GM12878 (cell line): ENCODE data around the gene MYB. TPM values are rescaled to one million over a fixed set of nuclear protein-coding genes. Genes with fewer than 3 reads are reported as not detected.

Source experiments
- ATF2 ChIP-seq: IDR thresholded peaks from 2 replicates; pipeline ENCODE4 v1.6.1; 2012; ENCODE audit warnings: low read length, inconsistent platforms
- CTCF ChIP-seq, 3 experiments: IDR thresholded peaks in 2 of 3; conservative IDR thresholded peaks in 1 of 3; 2 replicates each; pipeline ENCODE4 v1.5.1; 2011; ENCODE audit warnings: low read depth in 3 of 3, low read length in 3 of 3, mild to moderate bottlenecking in 3 of 3, control low read depth in 2 of 3, moderate library complexity in 2 of 3, inconsistent platforms in 1 of 3, mixed read lengths in 1 of 3; ENCODE audit not compliant: control insufficient read depth in 2 of 3, insufficient read depth in 1 of 3; ENCODE audit errors: extremely low read depth in 1 of 3
- IKZF1 ChIP-seq: fragments of 450-650 bp; conservative IDR thresholded peaks from 2 replicates; pipeline ENCODE4 v1.6.1; 2017; ENCODE audit warnings: antibody characterized with exemption, mild to moderate bottlenecking
- KDM1A ChIP-seq: fragments of 200-600 bp; sonication (generic); IDR thresholded peaks from 2 replicates; pipeline ENCODE4 v1.6.1; 2016; ENCODE audit warnings: borderline replicate concordance
- MTA2 ChIP-seq: fragments of 450-650 bp; IDR thresholded peaks from 2 replicates; pipeline ENCODE4 v1.6.1; 2016; ENCODE audit warnings: low read depth, mild to moderate bottlenecking, moderate library complexity
- NR2C1 ChIP-seq: fragments of 450-650 bp; IDR thresholded peaks from 2 replicates; pipeline ENCODE4 v1.6.1; 2017; ENCODE audit warnings: antibody characterized with exemption, mild to moderate bottlenecking, moderate library complexity
- PKNOX1 ChIP-seq: fragments of 450-650 bp; IDR thresholded peaks from 2 replicates; pipeline ENCODE4 v1.6.1; 2016; ENCODE audit warnings: mild to moderate bottlenecking
- RFX5 ChIP-seq: IDR thresholded peaks from 2 replicates; pipeline ENCODE4 v1.6.1; 2011; ENCODE audit warnings: low read depth, low read length, improper control_type of control experiment
- ZNF592 ChIP-seq: fragments of 450-650 bp; IDR thresholded peaks from 2 replicates; pipeline ENCODE4 v1.6.1; 2017; ENCODE audit warnings: mild to moderate bottlenecking, moderate library complexity
- ZNF622 ChIP-seq: fragments of 450-650 bp; IDR thresholded peaks from 2 replicates; pipeline ENCODE4 v1.6.1; 2017; ENCODE audit warnings: mild to moderate bottlenecking, inconsistent platforms
- polyA plus RNA-seq, 11 experiments: library from polyadenylated mRNA; depleted of rRNA in 4 of 11; unstranded in 6 of 11; stranded (reverse) in 5 of 11; fragments of >200 nt; fragmentation: Nextera tagmentation in 4 of 11; fragmentation: Illumina TruSeq in 1 of 11; extraction: Ambion mirVana in 4 of 11; extraction: Trizol in 1 of 11; gene quantifications; 1 replicate in 1 of 11; 2 replicates in 10 of 11; pipeline versions ENCODE4 v1.2.1 to v1.2.3, GENCODE V29; 2011 to 2016; ENCODE audit warnings: inconsistent platforms in 2 of 11, missing spikeins in 2 of 11, low read depth in 1 of 11
- total RNA-seq, 4 experiments: library from RNA; depleted of rRNA in 3 of 4; stranded (reverse); fragments of >200 nt in 3 of 4; fragmentation: Illumina TruSeq in 1 of 4; extraction: Trizol in 1 of 4; gene quantifications; 2 replicates each; pipeline versions ENCODE4 v1.2.1 to v1.2.3, GENCODE V29; 2013 to 2021

MYB gene
- total and polyA plus RNA-seq, 10 of the 15 experiments (the other 5 are each of a cell fraction or from before 2014, with no cell fraction given), result 7.0 to 29.8 (median 21.5) TPM

- TF ChIP-seq ATF2 (peak; percentile 66), NR2C1 (0 out of 2 replicates have a peak, but pooled peaks have one; percentile 17), ZNF622 (no peak), MTA2 (0 out of 2 replicates have a peak, but pooled peaks have one; percentile 17), IKZF1 (peak; percentile 74), ZNF592 (peak; percentile 76), KDM1A (no peak), RFX5 (no peak), CTCF (IDR thresholded peaks at IDR 0.05 in 2 of 3, conservative IDR thresholded peaks at IDR 0.05 in 1 of 3; ENCODE audit: control insufficient read depth in 2 of 3, extremely low read depth in 1 of 3, insufficient read depth in 1 of 3, low read depth in 3 of 3, low read length in 3 of 3) (peak; percentile 50 to 72 (median 65)), PKNOX1 (no peak)
Observed at GRCh38 chr6:135145063-135145800, 35.9 kb upstream of the MYB start (continued).
